Neuronal stem cell (in vitro differentiated cells): ENCODE data around the gene EPM2A.

Experiments
- DNase-seq: peaks from one replicate; pipeline ENCODE4 v3.0.0-alpha.2; 2013; ENCODE audit warnings: low spot score
- H2AFZ ChIP-seq: one replicate; pipeline ENCODE4 v1.6.1; 2013; ENCODE audit warnings: mild to moderate bottlenecking, low read length, inconsistent platforms
- H2AK5ac ChIP-seq: 2 replicates; pipeline ENCODE4 v1.6.1; 2013; ENCODE audit warnings: low read depth, mild to moderate bottlenecking, inconsistent platforms, low read length, moderate library complexity, mixed read lengths
- H2BK120ac ChIP-seq: 2 replicates; pipeline ENCODE4 v1.6.1; 2013; ENCODE audit warnings: low read depth, mild to moderate bottlenecking, inconsistent platforms, low read length, moderate library complexity, mixed read lengths
- H2BK12ac ChIP-seq: one replicate; pipeline ENCODE4 v1.6.1; 2013; ENCODE audit warnings: low read length, inconsistent platforms
- H2BK15ac ChIP-seq: 2 replicates; pipeline ENCODE4 v1.6.1; 2013; ENCODE audit warnings: mild to moderate bottlenecking, low read length, inconsistent platforms, mixed read lengths
- H2BK5ac ChIP-seq: one replicate; pipeline ENCODE4 v1.6.1; 2013; ENCODE audit warnings: inconsistent platforms, mild to moderate bottlenecking, low read length, moderate library complexity
- H3K14ac ChIP-seq: one replicate; pipeline ENCODE4 v1.6.1; 2013; ENCODE audit warnings: low read length, inconsistent platforms
- H3K18ac ChIP-seq: 2 replicates; pipeline ENCODE4 v1.6.1; 2013; ENCODE audit warnings: low read length, inconsistent platforms
- H3K23ac ChIP-seq: 2 replicates; pipeline ENCODE4 v1.6.1; 2013; ENCODE audit warnings: low read depth, mild to moderate bottlenecking, mixed read lengths, low read length, inconsistent platforms; ENCODE audit not compliant: poor library complexity
- H3K27ac ChIP-seq: replicated peaks from 3 replicates; pipeline ENCODE4 v1.5.1; 2013; ENCODE audit warnings: low read length, inconsistent platforms
- H3K27me3 ChIP-seq, 3 experiments: 2 replicates each; pipeline ENCODE4 v1.6.1; 2013; ENCODE audit warnings: low read length in 3 of 3, mild to moderate bottlenecking in 2 of 3, inconsistent platforms in 1 of 3, low read depth in 1 of 3, mixed read lengths in 1 of 3, moderate library complexity in 1 of 3; ENCODE audit not compliant: control insufficient read depth in 3 of 3, insufficient read depth in 3 of 3
- H3K36me3 ChIP-seq, 2 donors: replicated peaks in 1 of 2; 2 replicates each; pipeline ENCODE4 v1.6.1; 2013; ENCODE audit warnings: low read length in 2 of 2; ENCODE audit not compliant: control insufficient read depth in 2 of 2, insufficient read depth in 2 of 2
- H3K4ac ChIP-seq: 2 replicates; pipeline ENCODE4 v1.6.1; 2013; ENCODE audit warnings: inconsistent platforms, mild to moderate bottlenecking, low read length, moderate library complexity
- H3K4me1 ChIP-seq, 2 donors: 1 replicate in 1 of 2; 2 replicates in 1 of 2; pipeline ENCODE4 v1.6.1; 2013; ENCODE audit warnings: low read length in 2 of 2, low read depth in 1 of 2; ENCODE audit not compliant: control insufficient read depth in 2 of 2, insufficient read depth in 1 of 2
- H3K4me2 ChIP-seq: one replicate; pipeline ENCODE4 v1.6.1; 2013; ENCODE audit warnings: mild to moderate bottlenecking, low read length, inconsistent platforms; ENCODE audit not compliant: insufficient read depth, poor library complexity, severe bottlenecking
- H3K4me3 ChIP-seq, 2 donors: 2 replicates each; pipeline ENCODE4 v1.5.1; 2013; ENCODE audit warnings: low read length in 2 of 2, mild to moderate bottlenecking in 2 of 2, inconsistent platforms in 1 of 2, moderate library complexity in 1 of 2
- H3K79me1 ChIP-seq: one replicate; pipeline ENCODE4 v1.6.1; 2013; ENCODE audit warnings: low read depth, mild to moderate bottlenecking, inconsistent platforms, low read length, moderate library complexity
- H3K9ac ChIP-seq: one replicate; pipeline ENCODE4 v1.6.1; 2013; ENCODE audit warnings: mild to moderate bottlenecking, low read depth, low read length, inconsistent platforms; ENCODE audit not compliant: poor library complexity
- H3K9me3 ChIP-seq, 2 donors: replicated peaks in 1 of 2; 2 replicates each; pipeline versions ENCODE3 to v1.6.1; 2013; ENCODE audit warnings: low read length in 2 of 2, mild to moderate bottlenecking in 2 of 2, inconsistent platforms in 1 of 2, low read depth in 1 of 2, mixed read lengths in 1 of 2, moderate library complexity in 1 of 2; ENCODE audit not compliant: control insufficient read depth in 2 of 2, insufficient read depth in 1 of 2
- H4K8ac ChIP-seq: one replicate; pipeline ENCODE4 v1.6.1; 2013; ENCODE audit warnings: low read depth, mild to moderate bottlenecking, inconsistent platforms, low read length, moderate library complexity
- H4K91ac ChIP-seq: one replicate; pipeline ENCODE4 v1.6.1; 2013; ENCODE audit warnings: low read length, low read depth, mild to moderate bottlenecking, inconsistent platforms; ENCODE audit not compliant: poor library complexity
- WGBS, 2 donors: extraction: QIAGEN DNeasy Blood & Tissue Kit; methylation state at CpG; one replicate each; pipeline ENCODE4 v1.1.7; 2013; ENCODE audit warnings: missing lambda C conversion rate in 2 of 2, mixed read lengths in 1 of 2; ENCODE audit not compliant: insufficient read length in 2 of 2, insufficient replicate concordance in 1 of 2; ENCODE audit errors: extremely low coverage in 2 of 2; 5-methylcytosine and 5-hydroxymethylcytosine counted together

Gene EPM2A

GRCh38 chr6:145756170-145756662 lies 20.9 kb upstream of the EPM2A start:
- no peak overlapping the region for H3K27ac ChIP-seq
- no CpG with 5 or more reads among the region's 1 CpG for WGBS, 2 donors
- no peak overlapping the region for H3K9ac ChIP-seq
- no peak overlapping the region for H2AFZ ChIP-seq
- no peak for DNase-seq
- H4K8ac ChIP-seq, result no peak overlapping the region
- H2AK5ac ChIP-seq, result no peak overlapping the region
- no peak overlapping the region for H2BK5ac ChIP-seq
- H3K79me1 ChIP-seq, result no peaks in the 10 kb centered on the region
- no peaks in the 10 kb centered on the region for H3K36me3 ChIP-seq
- H4K91ac ChIP-seq, result no peak overlapping the region
- H2BK120ac ChIP-seq, result no peak overlapping the region
- no peak overlapping the region for H3K4ac ChIP-seq
- no peak overlapping the region for H3K18ac ChIP-seq
- H2BK12ac ChIP-seq, result no peak overlapping the region
- H2BK15ac ChIP-seq, result no peak overlapping the region
- no peak overlapping the region for H3K23ac ChIP-seq
- no peaks in the 10 kb centered on the region for H3K9me3 ChIP-seq
- H3K4me2 ChIP-seq, result no peak overlapping the region
- peaks cover 0 to 3% of the 10 kb centered on the region in 2 donors for H3K4me1 ChIP-seq
- no peak overlapping the region for H3K14ac ChIP-seq
- no peaks in the 10 kb centered on the region for H3K27me3 ChIP-seq
- H3K4me3 ChIP-seq, result no peak overlapping the region

GRCh38 chr6:145755682-145756081 lies 20.4 kb upstream of the EPM2A start:
- H3K4me1 ChIP-seq, result peaks cover 0 to 3% of the 10 kb centered on the region in 2 donors
- no peak overlapping the region for H2BK5ac ChIP-seq
- no peak overlapping the region for H3K4me2 ChIP-seq
- no peak overlapping the region for H2AFZ ChIP-seq
- no peak overlapping the region for H2BK120ac ChIP-seq
- H2AK5ac ChIP-seq, result no peak overlapping the region
- H3K27ac ChIP-seq, result no peak overlapping the region
- no peak overlapping the region for H2BK12ac ChIP-seq
- no peak overlapping the region for H3K4ac ChIP-seq
- no peaks in the 10 kb centered on the region for H3K27me3 ChIP-seq
- H3K23ac ChIP-seq, result no peak overlapping the region
- no peaks in the 10 kb centered on the region for H3K36me3 ChIP-seq
- H3K14ac ChIP-seq, result no peak overlapping the region
- no peak overlapping the region for H4K91ac ChIP-seq
- DNase-seq, result no peak
- no peak overlapping the region for H3K9ac ChIP-seq
- H4K8ac ChIP-seq, result no peak overlapping the region
- H3K4me3 ChIP-seq, result no peak overlapping the region
- H3K18ac ChIP-seq, result no peak overlapping the region
- no peaks in the 10 kb centered on the region for H3K9me3 ChIP-seq
- H2BK15ac ChIP-seq, result no peak overlapping the region
- H3K79me1 ChIP-seq, result no peaks in the 10 kb centered on the region

GRCh38 chr6:145752638-145753037 lies 17.3 kb upstream of the EPM2A start:
- H3K9ac ChIP-seq, result no peak overlapping the region
- no peak overlapping the region for H4K8ac ChIP-seq
- H3K4me3 ChIP-seq, result no peak overlapping the region
- no peak overlapping the region for H2BK120ac ChIP-seq
- no peaks in the 10 kb centered on the region for H3K9me3 ChIP-seq
- no peak overlapping the region for H2AFZ ChIP-seq
- no peak overlapping the region for H4K91ac ChIP-seq
- H3K4me2 ChIP-seq, result no peak overlapping the region
- H3K4ac ChIP-seq, result no peak overlapping the region
- no peaks in the 10 kb centered on the region for H3K36me3 ChIP-seq
- no peak overlapping the region for H3K14ac ChIP-seq
- H3K4me1 ChIP-seq, result peaks cover 0 to 2% of the 10 kb centered on the region in 2 donors
- no peak overlapping the region for H2BK5ac ChIP-seq
- no CpG with 5 or more reads among the region's 2 CpGs for WGBS, 2 donors
- no peak overlapping the region for H2BK15ac ChIP-seq
- no peak overlapping the region for H3K23ac ChIP-seq
- no peaks in the 10 kb centered on the region for H3K27me3 ChIP-seq
- no peak overlapping the region for H3K27ac ChIP-seq
- no peak overlapping the region for H2BK12ac ChIP-seq
- no peak overlapping the region for H3K18ac ChIP-seq
- H2AK5ac ChIP-seq, result no peak overlapping the region
- H3K79me1 ChIP-seq, result no peaks in the 10 kb centered on the region
- DNase-seq, result no peak

- DNase-seq, result no peak
- Histone ChIP-seq H3K23ac (no peak overlapping the region), H3K14ac (no peak overlapping the region), H3K36me3 (no peaks in the 10 kb centered on the region), H2AK5ac (no peak overlapping the region), H3K18ac (no peak overlapping the region), H4K91ac (no peak overlapping the region), H3K4me2 (no peak overlapping the region), H3K79me1 (no peaks in the 10 kb centered on the region), H2BK12ac (no peak overlapping the region), H3K27ac (no peak overlapping the region), H2BK120ac (no peak overlapping the region), H3K9ac (no peak overlapping the region), H2BK5ac (no peak overlapping the region), H3K27me3 (no peaks in the 10 kb centered on the region), H4K8ac (no peak overlapping the region), H3K4me3 (no peak overlapping the region), H2BK15ac (no peak overlapping the region), H3K9me3 (no peaks in the 10 kb centered on the region), H2AFZ (peak overlapping the region; percentile 8), H3K4me1 (peaks cover 0 to 2% of the 10 kb centered on the region in 2 donors), H3K4ac (no peak overlapping the region)
- WGBS, 2 donors, result no CpG with 5 or more reads among the region's 1 CpG
These were observed 14.3 kb upstream of the EPM2A start for GRCh38 chr6:145749632-145750031.
